GM19238 (cell line): ENCODE measurements around the gene CCR3.

ENCODE experiments used
- DNase-seq: peaks from one replicate; pipeline ENCODE4 v3.0.0; 2011; ENCODE audit warnings: low spot score; ENCODE audit not compliant: insufficient read length

CCR3 gene

DNA sequence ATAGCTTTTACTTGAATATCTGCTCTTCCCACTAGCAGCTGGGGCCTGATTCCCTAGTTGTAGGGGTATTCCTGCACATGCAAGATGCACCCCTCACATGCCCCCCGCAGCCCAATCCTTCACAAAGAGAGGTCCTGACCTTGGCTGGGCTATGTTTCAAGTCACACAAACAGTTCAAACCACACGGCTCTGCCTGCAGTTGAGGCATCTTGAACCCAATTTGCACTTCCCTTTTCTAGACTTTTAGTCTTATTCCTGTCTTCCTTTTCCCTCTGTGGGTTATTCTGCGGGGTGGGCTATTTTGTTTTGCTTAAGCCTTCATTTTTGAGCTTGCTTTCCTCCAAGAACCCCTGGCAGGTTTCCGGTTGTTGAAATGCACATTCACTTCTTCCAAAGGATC lies 20.9 kb upstream of the CCR3 start:
- DNase-seq: no peak

DNA sequence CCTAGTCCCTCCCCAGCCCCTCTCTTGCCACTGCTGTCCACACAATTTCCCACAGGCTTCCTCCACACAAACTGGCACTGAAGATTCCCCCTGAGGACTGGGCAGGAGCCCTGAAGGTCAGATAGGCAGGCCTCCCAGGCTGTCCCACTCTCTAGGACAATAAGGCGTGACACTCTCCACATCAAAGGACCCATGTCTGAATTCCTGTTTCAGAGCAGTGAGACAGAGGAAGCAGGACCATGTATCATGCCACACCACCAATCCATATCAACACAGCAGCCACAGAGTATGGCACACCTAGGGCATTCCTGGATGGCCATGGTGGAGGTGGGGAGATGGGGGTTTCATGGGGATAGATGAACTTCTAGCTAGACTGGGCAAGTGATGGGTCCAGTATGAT lies 20.3 kb upstream of the CCR3 start:
- DNase-seq: no peak

DNA sequence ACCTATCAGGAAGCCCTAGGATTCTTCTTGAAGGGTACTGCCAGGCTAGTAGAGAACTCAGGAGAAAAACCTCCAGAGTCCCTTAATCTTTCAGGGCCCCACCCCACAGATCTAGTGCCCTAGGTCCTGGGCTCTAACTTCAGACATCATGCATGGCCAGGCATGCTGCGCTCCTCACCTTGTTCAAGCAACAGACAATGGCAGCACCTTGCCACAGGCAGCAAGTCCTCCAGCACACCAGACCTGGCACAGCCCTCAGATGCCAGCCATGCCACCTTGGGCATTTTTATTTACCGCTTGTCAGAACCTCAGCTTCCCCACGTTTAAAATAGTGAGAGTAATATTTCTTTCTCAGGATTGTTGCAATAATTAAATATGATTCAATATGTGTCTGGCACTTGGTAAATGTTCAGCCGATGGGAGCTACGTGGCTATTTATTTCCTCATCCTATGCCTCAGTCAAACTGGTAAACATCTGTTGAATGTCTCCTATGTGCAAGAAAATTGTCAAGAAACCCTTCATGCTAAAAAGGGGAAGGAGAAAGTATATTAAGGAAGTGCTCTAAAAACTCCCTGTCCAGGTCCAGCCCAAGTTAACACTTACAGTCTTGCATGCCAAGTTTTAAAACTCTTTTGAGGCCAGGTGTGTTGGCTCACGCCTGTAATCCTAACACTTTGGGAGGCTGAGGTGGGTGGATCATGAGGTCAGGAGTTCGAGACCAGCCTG lies 19.7 kb upstream of the CCR3 start:
- no peak for DNase-seq

DNA sequence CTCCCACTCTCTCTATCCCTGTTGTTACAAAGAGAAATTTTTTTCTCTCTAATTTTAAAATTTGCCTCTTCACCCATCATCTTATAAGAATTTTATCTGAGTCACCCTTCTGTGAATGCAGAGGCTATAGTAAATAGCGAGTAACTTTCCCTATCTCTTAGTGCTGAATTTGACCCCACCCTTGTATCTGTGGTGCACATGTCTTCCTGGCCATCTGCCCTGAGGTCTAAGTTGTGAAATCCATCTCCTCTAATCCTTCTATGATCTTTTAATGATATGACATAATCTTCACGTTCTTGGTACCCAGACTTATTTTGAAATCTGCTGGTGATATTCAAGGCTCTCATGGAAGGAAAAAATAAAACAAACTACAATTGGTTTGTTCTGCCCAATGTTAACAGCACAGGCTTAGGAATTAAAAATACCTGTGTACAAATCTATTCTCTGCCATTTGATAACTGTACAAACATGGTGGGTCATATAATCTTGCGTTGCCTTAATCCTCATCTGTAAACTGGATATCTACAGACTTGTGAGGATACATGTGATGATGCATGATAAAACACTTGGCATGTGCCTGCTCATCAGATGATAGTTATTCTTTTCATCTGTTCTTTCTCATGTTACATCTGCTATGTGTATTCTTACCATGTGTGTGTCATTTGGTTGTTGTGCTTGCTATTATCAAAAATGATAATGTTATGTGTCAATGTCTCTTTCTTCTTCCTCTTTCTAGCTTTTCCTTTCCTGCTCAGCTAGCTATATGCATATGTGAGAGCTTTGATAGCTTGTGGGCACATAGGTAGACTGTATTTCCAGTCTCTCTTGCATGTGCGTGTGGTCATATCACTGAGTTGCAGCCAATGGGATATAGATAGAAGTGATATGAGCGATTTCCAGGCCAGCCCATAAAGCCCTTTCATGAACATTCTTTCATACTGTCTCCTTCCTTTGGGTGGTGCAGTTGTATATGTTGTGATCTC lies 13.7 kb upstream of the CCR3 start:
- DNase-seq: no peak

DNA sequence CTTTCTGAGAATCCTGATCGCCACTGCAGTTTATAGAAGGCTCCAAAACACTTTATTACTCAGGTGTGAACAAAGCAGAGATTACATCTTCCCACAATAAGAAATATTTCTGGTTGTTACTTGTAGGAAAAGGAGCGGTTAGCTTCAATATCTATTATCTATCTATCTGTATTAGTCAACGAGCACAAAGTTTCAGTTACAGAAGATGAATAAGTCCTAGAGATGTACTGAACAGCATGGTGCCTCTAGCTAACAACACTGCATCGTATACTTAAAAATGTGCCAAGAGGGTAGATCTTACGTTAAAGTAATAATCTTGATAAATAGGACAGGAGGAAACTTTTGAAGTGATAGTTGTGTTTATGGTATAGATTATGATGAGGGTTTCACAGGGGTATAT lies 10.9 kb upstream of the CCR3 start:
- DNase-seq: no peak

DNA sequence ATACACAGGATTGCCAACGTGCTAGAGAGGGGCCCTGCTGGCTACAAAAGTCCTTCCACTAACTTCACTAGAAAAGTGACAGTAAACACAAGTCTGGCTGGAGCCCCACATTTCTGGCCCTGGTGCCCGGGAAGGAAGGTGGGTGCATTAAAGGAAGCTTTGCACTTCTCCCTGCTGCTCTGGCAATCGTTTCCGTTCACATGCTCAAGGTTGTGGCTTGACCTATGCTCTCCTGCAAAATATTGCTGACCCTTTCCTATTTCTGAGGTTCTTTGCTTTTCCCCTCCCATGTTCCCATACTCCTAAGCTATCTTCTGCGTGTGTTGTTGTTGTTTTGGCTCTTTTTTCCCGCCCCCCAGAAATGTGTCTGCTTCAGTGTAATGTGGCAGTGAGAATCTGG lies 9.1 kb upstream of the CCR3 start:
- DNase-seq: no peak

DNA sequence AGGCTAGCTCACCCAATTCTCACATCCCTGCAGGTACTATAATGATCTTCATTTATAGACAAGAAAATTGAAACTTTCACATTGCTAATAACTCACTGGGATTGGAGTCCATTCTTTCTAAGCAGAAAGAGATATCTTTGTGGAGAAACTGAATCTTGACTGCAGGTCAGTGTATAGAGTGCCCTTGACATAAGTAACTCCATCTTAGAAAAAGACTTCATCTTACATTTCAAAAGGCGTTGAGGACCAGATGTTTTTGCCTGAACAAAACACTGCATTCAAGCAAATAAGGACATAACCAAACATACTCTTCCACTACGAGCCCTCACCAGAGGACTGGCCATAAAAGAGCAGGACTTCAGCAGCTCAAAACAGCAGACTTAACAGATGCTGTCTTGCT lies 6.8 kb upstream of the CCR3 start:
- no peak for DNase-seq

DNA sequence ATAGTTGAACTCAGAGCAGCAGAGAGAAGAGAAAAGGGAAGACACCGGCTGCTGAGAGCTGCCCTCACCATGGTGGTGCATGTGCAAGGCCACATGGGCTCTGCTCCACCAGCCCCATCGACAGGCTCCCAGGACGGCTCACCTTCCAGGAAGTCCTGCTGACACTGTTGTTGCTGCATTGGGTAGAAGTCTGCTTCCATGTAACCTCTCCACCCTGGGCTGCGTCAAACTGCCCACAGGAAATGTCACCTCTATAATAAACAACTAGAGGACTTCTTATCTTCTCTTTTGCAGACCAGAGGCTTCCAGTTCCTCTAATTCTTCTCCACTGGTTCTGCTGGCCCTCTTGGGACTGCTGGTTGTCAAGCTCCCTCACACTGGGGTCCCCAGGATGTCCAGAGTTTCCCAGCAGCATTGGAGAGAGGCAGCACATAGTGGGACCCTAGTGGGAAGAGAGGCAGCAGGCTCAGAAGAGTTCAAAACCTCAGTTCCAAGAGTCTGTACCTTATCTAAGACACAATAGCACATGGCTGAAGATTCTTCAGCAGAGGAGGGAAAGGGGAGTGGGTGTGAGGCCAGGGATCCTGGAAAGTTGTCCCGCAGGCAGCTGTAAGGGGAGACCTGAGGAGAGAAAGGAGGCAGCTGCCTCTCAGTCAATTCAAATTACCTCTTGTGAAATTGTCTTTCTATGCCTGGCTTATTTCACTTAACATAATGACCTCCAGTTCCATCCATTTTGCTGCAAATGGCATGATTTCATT lies 5.8 kb upstream of the CCR3 start:
- no peak for DNase-seq

DNA sequence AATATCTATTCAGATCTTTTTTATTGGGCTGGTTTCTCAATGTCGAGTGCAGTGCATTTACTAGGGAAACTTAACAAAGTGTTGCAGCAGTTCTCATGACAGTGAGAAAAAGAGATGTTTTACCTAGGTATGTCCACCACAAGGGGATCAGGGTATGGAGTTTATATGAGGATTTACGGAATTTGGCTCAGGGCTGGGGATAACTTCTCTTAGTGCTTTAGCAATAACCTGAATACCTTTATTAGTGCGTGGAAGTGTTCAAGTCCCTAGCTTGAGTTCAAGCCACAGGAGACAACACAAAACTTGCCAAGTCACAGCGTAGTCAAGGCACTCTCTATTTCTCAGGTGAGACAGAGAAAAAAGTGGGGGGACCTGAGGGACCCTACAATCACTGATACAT lies 3.9 kb upstream of the CCR3 start:
- no peak for DNase-seq

DNA sequence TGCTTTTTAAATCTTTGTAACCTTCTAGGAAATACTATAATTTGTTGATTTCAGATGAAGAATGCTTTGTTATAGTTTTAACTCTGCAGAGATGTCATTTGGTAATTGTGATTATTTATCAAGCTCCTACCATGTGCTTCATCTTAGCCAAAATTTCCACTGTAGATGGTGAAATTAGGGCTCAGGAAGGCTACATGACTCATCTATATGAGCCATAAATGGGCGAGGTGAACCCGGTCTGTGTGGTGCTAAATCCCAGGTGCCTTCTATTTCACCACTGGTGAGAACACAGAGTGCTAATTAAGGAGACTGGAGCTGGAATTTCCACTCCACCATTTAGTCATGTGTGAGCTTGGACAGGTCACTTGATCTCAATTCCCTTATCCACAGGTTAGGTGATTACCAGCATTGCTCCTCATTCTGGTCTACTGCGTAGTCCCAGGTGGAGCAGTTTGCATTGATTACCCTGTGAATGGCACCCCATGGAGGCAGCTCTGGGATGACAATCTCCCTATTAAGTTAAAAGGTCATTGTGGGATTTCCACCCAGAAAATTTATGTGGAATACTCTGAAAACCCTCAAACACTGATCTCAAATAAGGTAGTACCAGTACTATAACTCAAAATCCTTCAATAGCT lies 2.8 kb upstream of the CCR3 start:
- no peak for DNase-seq

DNA sequence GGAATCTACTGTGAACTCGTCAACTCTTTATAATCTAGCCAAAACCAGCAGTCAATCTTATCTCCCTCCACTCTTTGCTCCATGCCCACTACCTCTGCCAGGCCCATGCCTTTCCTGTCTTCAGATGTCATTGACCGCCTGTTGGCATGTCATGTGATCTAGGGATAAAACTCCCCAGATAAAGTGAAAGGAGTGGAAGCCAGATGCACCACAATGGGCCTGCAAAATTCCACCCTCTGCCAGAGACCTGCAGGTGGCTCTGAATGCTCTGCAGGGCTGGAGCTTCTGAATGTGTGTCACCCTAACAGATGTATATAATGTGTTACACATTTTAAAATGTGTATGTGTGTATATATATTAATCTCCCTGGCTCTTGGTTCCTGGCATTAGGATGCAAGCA lies 2.3 kb upstream of the CCR3 start:
- no peak for DNase-seq

DNA sequence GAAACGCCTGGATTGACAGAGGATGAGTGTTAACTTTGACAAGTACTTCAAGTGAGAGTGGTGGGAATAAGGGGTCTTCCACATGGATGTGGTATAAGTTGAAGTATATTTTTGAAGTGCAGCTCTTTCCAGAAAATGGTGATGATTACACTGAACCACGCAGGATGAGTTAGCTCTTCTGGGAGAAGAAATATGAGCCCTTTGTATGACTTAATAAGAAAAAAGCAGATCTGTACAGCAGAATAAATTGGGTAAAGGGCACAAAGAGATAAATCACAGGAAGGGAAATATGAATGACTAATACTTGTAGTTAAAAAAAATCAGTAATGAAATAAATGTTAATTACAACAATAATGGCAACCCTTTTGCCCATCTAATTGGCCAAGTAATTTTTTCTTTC lies 1.3 kb downstream of the CCR3 start:
- no peak for DNase-seq

DNA sequence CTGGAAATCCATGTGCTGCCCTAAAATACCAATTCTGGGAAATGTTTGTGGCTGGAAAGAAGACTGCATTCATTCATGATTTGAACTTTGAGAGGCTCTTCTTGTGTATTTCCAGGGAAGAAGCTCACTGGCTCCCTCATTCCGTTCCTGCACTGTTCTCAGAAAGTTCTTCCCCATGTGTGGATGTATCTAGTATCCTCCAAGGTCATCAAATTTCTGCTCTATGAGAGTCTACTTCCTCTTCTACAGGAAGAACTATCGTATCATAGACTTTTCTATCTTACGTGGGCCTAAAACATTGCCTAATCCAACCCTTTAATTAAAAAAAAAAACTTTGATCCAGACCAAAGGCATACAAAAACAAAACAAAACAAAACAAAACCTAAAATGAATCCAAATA lies 2.9 kb downstream of the CCR3 start:
- DNase-seq: no peak

DNA sequence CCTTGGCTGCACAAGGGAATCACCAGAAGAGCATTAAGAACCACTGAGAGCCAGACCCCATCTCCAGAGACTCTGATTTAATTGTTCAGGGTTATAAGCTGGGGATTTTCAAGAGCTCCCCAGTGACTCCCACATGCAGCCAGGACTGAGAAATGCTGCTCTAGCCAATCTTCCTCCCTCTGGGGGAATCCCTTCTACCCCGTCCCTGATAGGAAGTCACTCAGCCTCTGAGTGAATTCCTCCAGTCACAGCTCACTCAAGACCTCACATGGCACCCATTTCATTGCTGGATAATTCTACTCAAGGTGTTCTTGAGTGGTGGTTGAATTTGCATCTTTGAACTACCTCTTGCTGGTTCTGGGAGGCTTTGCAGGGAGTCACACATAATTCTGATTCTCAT lies 10.7 kb downstream of the CCR3 start:
- DNase-seq: no peak

DNA sequence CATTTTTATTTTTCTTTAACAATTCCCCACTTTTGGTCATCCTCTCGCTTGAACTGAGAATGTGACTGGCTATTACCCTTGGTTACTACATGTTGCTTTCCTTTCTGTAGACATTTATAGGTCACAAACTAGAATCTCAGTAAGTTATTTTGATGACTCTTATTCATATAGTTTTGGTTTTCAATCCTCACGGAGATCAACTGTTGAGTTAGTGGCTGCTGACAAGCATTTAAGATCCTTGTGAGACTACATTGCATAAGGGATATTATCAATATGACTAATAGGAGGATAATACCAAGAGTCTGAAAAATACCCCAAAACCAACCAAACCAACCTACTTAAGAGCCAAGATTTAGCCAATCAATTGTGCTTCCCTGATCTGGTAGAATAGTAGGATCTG lies 16.3 kb downstream of the CCR3 start:
- DNase-seq: no peak

DNA sequence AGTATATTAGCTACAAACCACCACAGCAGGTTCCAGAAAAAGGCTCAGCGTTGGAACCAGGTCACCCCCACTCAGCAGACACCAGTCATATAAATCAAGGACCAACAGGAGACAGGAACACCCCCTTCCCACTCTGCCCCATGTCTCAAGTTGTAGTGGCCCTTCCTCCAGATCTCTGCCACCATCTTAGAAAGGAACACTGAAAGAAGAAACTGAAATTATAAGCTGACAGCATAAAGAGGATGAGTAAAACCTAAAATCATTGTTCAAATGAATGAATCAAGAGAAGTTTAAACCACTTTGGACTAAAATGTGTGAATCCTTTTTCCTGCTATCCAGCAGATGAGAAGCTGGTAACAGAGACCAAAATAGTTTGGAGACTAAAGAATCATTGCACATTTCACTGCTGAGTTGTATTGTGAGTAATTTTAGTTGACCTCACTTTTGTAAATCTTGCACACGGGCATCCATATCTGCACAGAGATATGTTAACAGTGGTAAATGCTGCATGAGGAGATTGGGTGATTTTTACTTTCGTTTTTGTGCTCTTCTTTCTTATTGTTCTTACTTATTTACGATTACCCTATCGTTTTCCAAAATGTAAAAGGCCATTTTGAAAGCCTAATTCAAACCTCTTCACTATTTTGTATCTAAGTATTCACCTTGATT lies 19.8 kb downstream of the CCR3 start:
- DNase-seq: no peak

DNA sequence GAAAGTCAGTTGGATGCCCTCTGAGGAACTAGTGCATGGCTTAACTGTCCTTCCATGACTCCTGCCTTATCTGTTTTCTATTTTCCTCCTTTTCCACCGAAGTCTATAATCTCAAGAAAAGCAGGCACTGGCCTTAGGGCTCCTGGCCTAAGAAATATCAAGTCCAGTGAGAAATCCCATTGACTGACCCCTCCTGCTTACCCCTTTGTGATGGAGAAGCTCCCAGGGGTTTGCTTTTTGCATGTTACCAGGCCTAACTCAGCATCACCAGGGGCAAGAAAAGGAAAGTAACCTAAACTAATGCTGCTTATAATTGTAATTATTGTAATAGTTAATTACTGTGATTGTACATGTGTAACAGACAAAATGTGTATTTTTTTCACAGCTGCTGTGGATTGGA lies 21.7 kb downstream of the CCR3 start:
- DNase-seq: no peak

DNA sequence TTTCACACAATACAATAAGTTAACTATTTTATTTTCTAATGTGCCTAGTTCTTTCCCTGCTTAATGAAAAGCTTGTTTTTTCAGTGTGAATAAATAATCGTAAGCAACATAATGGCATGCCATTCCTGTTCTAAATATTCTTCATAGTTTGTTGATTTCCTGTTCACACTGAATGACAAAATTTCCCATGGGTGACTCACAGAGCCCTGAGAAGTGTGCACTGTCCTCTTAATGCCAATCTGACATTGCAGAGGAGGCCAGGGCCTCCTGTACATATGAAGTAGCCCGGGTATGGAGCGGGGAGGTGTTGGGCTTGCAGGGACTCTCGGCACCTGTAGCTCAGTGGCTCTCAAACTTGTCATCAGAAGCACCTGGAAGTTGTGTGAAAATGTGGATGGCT lies 24.3 kb downstream of the CCR3 start:
- no peak for DNase-seq

DNA sequence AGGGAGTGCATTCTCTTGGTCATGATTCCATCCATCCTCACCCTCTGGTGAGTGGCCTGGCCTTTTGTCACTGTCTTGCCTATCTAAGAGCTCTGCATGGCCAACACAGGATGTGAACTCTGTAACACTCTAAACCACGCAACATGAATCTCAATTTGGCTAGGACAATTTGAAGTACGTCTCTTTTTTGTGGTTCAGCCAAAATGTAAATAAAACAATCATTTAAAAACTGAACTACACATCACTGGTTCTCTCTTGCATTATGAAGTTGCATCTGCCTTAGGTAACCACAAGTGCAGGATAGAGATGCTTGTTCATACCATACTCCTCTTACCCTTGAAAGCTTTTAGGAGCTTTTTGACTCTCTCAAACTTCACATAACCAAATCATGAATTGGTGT lies 27.3 kb downstream of the CCR3 start:
- no peak for DNase-seq

DNA sequence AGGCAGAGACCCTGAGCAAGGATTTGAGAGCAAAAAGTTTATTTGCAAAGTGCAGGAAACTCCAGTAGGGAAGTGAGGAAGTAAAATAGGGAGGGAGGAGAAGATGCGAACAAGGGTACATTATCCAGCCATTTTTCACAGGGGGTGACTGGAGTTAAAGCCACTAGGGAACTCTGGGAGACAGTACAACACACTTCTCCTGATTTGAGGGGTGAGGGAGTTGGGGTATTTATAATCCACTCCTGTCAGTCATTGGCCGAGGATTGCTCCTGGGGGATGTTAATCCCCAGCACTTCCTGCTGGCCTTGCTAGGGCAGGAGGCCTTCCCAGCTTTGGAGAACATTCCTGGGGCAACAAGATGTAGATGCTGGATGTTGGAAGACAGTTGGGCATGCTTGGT lies 28.2 kb downstream of the CCR3 start:
- DNase-seq: no peak

DNA sequence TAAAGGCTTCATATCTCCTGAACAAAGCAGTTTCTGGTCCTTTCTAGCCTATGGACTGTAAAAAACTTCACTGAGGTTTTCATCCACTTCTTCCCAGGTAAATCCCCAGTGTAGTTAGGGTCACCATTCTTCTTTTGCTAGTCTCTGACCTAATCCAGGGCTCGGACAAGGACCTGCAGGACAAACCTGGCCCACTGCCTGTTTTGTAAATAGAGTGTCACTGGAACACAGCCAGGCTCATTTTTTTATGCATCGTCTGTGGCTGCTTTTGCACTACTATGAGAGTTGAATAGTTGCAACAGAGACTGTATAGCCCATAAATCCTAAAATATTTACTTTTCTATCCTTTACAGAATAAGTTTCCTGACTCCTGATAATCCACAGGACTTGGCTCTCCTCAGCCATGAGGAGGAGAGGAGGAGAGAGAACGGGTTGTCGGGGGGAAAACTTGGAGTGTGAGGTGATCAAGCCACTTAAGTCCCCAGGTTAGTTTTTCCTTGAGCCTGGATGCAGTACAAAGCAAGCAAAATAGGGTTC lies 29.0 kb downstream of the CCR3 start:
- DNase-seq: no peak
